OCI-LY7 (cell line): ENCODE data around the gene RAB30. TPM values are rescaled to one million over a fixed set of nuclear protein-coding genes. Genes with fewer than 3 reads are reported as not detected.

Source experiments
- BruUV-seq: library from RNA; stranded (reverse); fragments of 400-500 nt; replicated peaks from 2 replicates; lab custom pipeline; 2021; lab: Mats Ljungman, UMichigan
- CTCF ChIA-PET: fragments of 300-600 bp; sonication (Branson Sonifier 250); formaldehyde crosslinking; loops from one replicate; lab custom pipeline; 2022; ENCODE audit warnings: antibody characterized with exemption; ENCODE audit not compliant: unreplicated experiment; lab: Charles Lee
- POLR2A ChIA-PET: fragments of 300-600 bp; sonication (Branson Sonifier 250); formaldehyde crosslinking; loops from one replicate; lab custom pipeline; 2022; ENCODE audit warnings: antibody characterized with exemption; lab: Charles Lee
- DNase-seq: peaks from one replicate; pipeline ENCODE4 v3.0.0-alpha.2; 2015; ENCODE audit warnings: low spot score
- H2AFZ ChIP-seq: fragments of 200-600 bp; sonication (generic), shearing (Covaris generic); 2 replicates; pipeline ENCODE4 v1.6.1; 2014; ENCODE audit warnings: mild to moderate bottlenecking, antibody characterized with exemption, low read length, moderate library complexity
- H3K27ac ChIP-seq: fragments of 200-600 bp; sonication (generic); 2 replicates; pipeline ENCODE4 v1.5.1; 2014; ENCODE audit warnings: mixed run types, low read depth, mild to moderate bottlenecking, moderate library complexity, low read length, inconsistent platforms; ENCODE audit not compliant: poor library complexity, severe bottlenecking
- H3K36me3 ChIP-seq: fragments of 200-600 bp; sonication (generic); 2 replicates; pipeline ENCODE4 v1.6.1; 2014; ENCODE audit warnings: mild to moderate bottlenecking, antibody characterized with exemption, low read length, moderate library complexity, mixed read lengths; ENCODE audit not compliant: insufficient read depth
- H3K4me1 ChIP-seq: fragments of 200-600 bp; sonication (generic); 2 replicates; pipeline ENCODE4 v1.5.1; 2014; ENCODE audit warnings: mild to moderate bottlenecking, low read length; ENCODE audit not compliant: insufficient read depth, poor library complexity, severe bottlenecking
- H3K4me2 ChIP-seq: fragments of 200-600 bp; sonication (generic); 2 replicates; pipeline ENCODE4 v1.6.1; 2014; ENCODE audit warnings: mild to moderate bottlenecking, low read length
- H3K4me3 ChIP-seq: fragments of 200-600 bp; sonication (generic); 2 replicates; pipeline ENCODE4 v1.5.1; 2014; ENCODE audit warnings: mild to moderate bottlenecking, low read depth, low read length; ENCODE audit not compliant: poor library complexity, severe bottlenecking
- H3K79me2 ChIP-seq: fragments of 200-600 bp; sonication (generic); 2 replicates; pipeline ENCODE4 v1.6.1; 2016; ENCODE audit warnings: low read depth, mild to moderate bottlenecking, low read length, moderate library complexity, mixed read lengths; ENCODE audit not compliant: insufficient read depth
- H3K9me2 ChIP-seq: fragments of 200-600 bp; sonication (generic); 2 replicates; pipeline ENCODE4 v1.6.1; 2016; ENCODE audit warnings: mild to moderate bottlenecking, low read length, mixed read lengths; ENCODE audit not compliant: insufficient read depth
- H3K9me3 ChIP-seq: fragments of 200-600 bp; sonication (generic); 2 replicates; pipeline ENCODE4 v1.6.1; 2014; ENCODE audit warnings: mild to moderate bottlenecking, mixed run types, low read length, mixed read lengths
- H4K20me1 ChIP-seq: fragments of 200-600 bp; sonication (generic); 2 replicates; pipeline ENCODE4 v1.6.1; 2014; ENCODE audit warnings: mild to moderate bottlenecking, antibody characterized with exemption, low read length, moderate library complexity, mixed read lengths; ENCODE audit not compliant: insufficient read depth
- CTCF ChIP-seq: fragments of 200-600 bp; sonication (generic); conservative IDR thresholded peaks from 2 replicates; pipeline ENCODE4 v1.5.1; 2014; ENCODE audit warnings: mild to moderate bottlenecking, antibody characterized with exemption, low read length, moderate library complexity, mixed read lengths
- EZH2phosphoT487 ChIP-seq: fragments of 200-600 bp; sonication (generic); IDR thresholded peaks from 2 replicates; pipeline ENCODE4 v1.6.1; 2018; ENCODE audit warnings: low read depth, borderline replicate concordance, mild to moderate bottlenecking, mixed run types, antibody characterized with exemption, low read length, moderate library complexity, mixed read lengths
- intact Hi-C: fragments of 100-400 bp; cut with micrococcal nuclease; formaldehyde crosslinking; loops from one replicate; pipeline ENCODE4 v1.10.0; 2022; ENCODE audit not compliant: unreplicated experiment
- total RNA-seq, 2 experiments: library from RNA; depleted of rRNA in 1 of 2; stranded (reverse); fragments of >200 nt in 1 of 2; shearing (Covaris generic) in 1 of 2; gene quantifications; 2 replicates each; pipeline ENCODE4 v1.2.3, GENCODE V29; 2014 to 2022

The RAB30 gene
- total RNA-seq, 2 experiments from 2014 or later: 33.3 to 132 TPM

GRCh38 chr11:82930229-82930628 is 141.5 kb downstream of the RAB30 start:
- Histone ChIP-seq H3K27ac (peak overlapping the region; percentile 91), H3K9me2 (no peaks in the 10 kb centered on the region), H3K9me3 (peaks cover 10% of the 10 kb centered on the region; the same call in 1 of the 2 replicates), H2AFZ (peak overlapping the region; percentile 9; the same call in 1 of the 2 replicates), H3K4me2 (peak overlapping the region; percentile 63), H3K79me2 (peaks cover 27% of the 10 kb centered on the region; the same call in 1 of the 2 replicates), H3K36me3 (peaks cover 86% of the 10 kb centered on the region), H3K4me3 (peak overlapping the region; percentile 26), H4K20me1 (no peaks in the 10 kb centered on the region), H3K4me1 (peaks cover 60% of the 10 kb centered on the region)
- DNase-seq: peak; percentile 75
- intact Hi-C loops: loop anchor here (2.0 kb wide), 1 partner anchor 133 kb away; no protein-coding TSS in a partner anchor
- BruUV-seq: TSS peak; percentile 93
- CTCF ChIA-PET: interaction anchor here (0.9 to 1.5 kb wide), 2 partner anchors 26 to 29 kb away, joined by 3 read pairs; partner anchors contain the start of gene DDIAS
- TF ChIP-seq EZH2phosphoT487: no peak
- no peak for TF ChIP-seq CTCF
- POLR2A ChIA-PET: interaction anchor here (0.6 to 6.6 kb wide), 33 partner anchors 9 to 251 kb away, joined by 3 to 81 read pairs (median 6); partner anchors contain the start of genes DDIAS, PCF11, PRCP and RAB30

- Histone ChIP-seq H3K27ac (peak overlapping the region; percentile 91), H3K4me2 (peak overlapping the region; percentile 63), H4K20me1 (no peaks in the 10 kb centered on the region), H3K9me2 (no peaks in the 10 kb centered on the region), H3K9me3 (peaks cover 10% of the 10 kb centered on the region; the same call in 1 of the 2 replicates), H3K36me3 (peaks cover 85% of the 10 kb centered on the region), H2AFZ (no peak overlapping the region; the same call in 1 of the 2 replicates), H3K79me2 (peaks cover 36% of the 10 kb centered on the region; the same call in 1 of the 2 replicates), H3K4me3 (no peak overlapping the region), H3K4me1 (peaks cover 70% of the 10 kb centered on the region)
- CTCF ChIA-PET: interaction anchor here (1.5 kb wide), 1 partner anchor 25 kb away, joined by 3 read pairs; no protein-coding TSS in a partner anchor
- no TSS peak for BruUV-seq
- intact Hi-C loops: no loop called here
- TF ChIP-seq CTCF (no peak), EZH2phosphoT487 (no peak)
- DNase-seq: no peak
- POLR2A ChIA-PET: interaction anchor here (0.7 to 6.6 kb wide), 21 partner anchors 9 to 639 kb away, joined by 3 to 81 read pairs (median 8); partner anchors contain the start of gene PCF11
Measured at GRCh38 chr11:82929121-82929520, 142.6 kb downstream of the RAB30 start.
